Limb (tissue), 2 donors: Measurements from ENCODE around the gene GPR160.
"Not testable (repeated sequence)": the region's sequence is repeated elsewhere in the genome, so short reads cannot be mapped to it uniquely, and the experiment has no call there.

Source experiments
- DNase-seq, 2 donors: peaks; one replicate each; pipeline ENCODE4 v3.0.0-alpha.2; 2016; ENCODE audit errors: extremely low spot score in 2 of 2

GPR160 gene

GRCh38 chr3:170037463-170038433 is at the start of gene GPR160:
Gene GPR160, plus strand, starts transcription at chr3:170037995. Its CDS starts 45,978 bp downstream, at chr3:170083973.
- DNase-seq: peak; percentile 16 to 76

GRCh38 chr3:169990431-169990830 is 47.4 kb upstream of the GPR160 start:
- DNase-seq: no peak

- DNase-seq: no peak
Measured at GRCh38 chr3:169992156-169992555, 45.6 kb upstream of the GPR160 start.

GRCh38 chr3:169992781-169993180 is 45.0 kb upstream of the GPR160 start:
- no peak for DNase-seq

GRCh38 chr3:169993761-169994160 is 44.0 kb upstream of the GPR160 start:
- no peak for DNase-seq

- no peak for DNase-seq
Measured at GRCh38 chr3:169996063-169996462, 41.7 kb upstream of the GPR160 start.

GRCh38 chr3:169998668-169999131 is 39.1 kb upstream of the GPR160 start:
- no peak for DNase-seq

- DNase-seq: no peak
Measured at GRCh38 chr3:169999433-169999832, 38.4 kb upstream of the GPR160 start.

- no peak for DNase-seq
Measured at GRCh38 chr3:170000051-170000450, 37.7 kb upstream of the GPR160 start.

- no peak for DNase-seq
Measured at GRCh38 chr3:170002231-170002630, 35.6 kb upstream of the GPR160 start.

GRCh38 chr3:170002879-170003278 is 34.9 kb upstream of the GPR160 start:
- DNase-seq: no peak

- DNase-seq: no peak
Measured at GRCh38 chr3:170003881-170004356, 33.9 kb upstream of the GPR160 start.

- no peak for DNase-seq
Measured at GRCh38 chr3:170007031-170007663, 30.6 kb upstream of the GPR160 start.

GRCh38 chr3:170010498-170010897 is 27.3 kb upstream of the GPR160 start:
- DNase-seq: no peak

GRCh38 chr3:170012683-170013400 is 25.0 kb upstream of the GPR160 start:
- DNase-seq: no peak

GRCh38 chr3:170016057-170016456 is 21.7 kb upstream of the GPR160 start:
- no peak for DNase-seq

GRCh38 chr3:170019306-170019705 is 18.5 kb upstream of the GPR160 start:
- DNase-seq: not testable (repeated sequence)

- no peak for DNase-seq
Measured at GRCh38 chr3:170021083-170021482, 16.7 kb upstream of the GPR160 start.

GRCh38 chr3:170022336-170022735 is 15.5 kb upstream of the GPR160 start:
- no peak for DNase-seq

- DNase-seq: no peak
Measured at GRCh38 chr3:170023165-170023564, 14.6 kb upstream of the GPR160 start.

- DNase-seq: no peak
Measured at GRCh38 chr3:170024581-170024980, 13.2 kb upstream of the GPR160 start.
